Measurements from ENCODE around the gene MRAS.

MRAS gene

DNA sequence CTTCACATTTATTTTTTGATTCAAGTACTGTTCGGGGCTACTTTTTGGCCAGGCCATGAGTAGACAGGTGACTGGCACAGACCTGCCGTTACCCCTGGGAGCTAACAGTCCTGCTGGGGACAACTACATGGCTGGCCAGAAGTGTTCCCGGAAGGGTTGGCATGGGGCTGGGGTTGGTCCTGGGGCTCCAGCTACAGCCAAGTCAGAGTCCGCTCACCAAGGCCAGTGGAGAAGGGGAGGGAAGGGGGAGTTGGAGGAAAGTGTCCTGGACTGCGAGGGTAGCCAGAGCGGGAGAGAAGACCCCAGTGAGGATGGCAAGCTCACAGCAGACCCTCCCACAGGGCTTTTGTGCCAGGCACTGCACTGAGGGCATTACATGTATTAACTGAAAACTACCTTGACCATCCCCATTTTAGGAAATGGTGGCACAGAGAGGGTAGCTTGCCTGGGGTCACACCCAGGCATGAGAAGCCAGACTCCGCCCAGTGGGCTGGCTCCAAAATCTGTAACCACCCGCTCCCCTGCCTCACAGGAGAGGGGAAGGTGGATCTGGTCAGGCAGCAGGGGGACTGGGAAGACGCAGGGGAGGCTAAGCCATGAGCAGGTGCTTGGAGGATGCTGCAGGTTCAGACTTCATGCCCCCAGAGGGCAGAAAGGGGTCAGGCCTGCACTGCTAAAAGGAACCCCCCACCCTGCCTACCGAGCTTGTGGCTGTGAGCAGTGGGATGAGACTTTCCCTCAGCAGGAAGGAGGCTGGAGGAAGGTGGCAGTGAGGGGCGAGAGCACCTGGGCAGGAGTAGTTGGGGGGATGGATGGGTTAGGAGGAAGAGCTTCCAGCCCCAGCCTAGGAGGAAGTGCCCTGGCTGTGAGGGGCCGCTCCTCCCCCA is 47.7 kb downstream of the MRAS start:
- Histone ChIP-seq H3K27ac (ENCODE audit: poor library complexity, severe bottlenecking) (no peak overlapping the region), H3K9me3 (ENCODE audit: severe bottlenecking) (no peaks in the 10 kb centered on the region), H3K4me1 (ENCODE audit: insufficient read depth, poor library complexity, severe bottlenecking) (peaks cover under 1% of the 10 kb centered on the region), H3K4me3 (ENCODE audit: severe bottlenecking) (no peak overlapping the region), H3K27me3 (ENCODE audit: insufficient read depth, poor library complexity, severe bottlenecking) (no peaks in the 10 kb centered on the region), H3K36me3 (ENCODE audit: low read depth) (no peaks in the 10 kb centered on the region)
- no peak for DNase-seq (ENCODE audit: low spot score)
- TF ChIP-seq, protein P1, sequence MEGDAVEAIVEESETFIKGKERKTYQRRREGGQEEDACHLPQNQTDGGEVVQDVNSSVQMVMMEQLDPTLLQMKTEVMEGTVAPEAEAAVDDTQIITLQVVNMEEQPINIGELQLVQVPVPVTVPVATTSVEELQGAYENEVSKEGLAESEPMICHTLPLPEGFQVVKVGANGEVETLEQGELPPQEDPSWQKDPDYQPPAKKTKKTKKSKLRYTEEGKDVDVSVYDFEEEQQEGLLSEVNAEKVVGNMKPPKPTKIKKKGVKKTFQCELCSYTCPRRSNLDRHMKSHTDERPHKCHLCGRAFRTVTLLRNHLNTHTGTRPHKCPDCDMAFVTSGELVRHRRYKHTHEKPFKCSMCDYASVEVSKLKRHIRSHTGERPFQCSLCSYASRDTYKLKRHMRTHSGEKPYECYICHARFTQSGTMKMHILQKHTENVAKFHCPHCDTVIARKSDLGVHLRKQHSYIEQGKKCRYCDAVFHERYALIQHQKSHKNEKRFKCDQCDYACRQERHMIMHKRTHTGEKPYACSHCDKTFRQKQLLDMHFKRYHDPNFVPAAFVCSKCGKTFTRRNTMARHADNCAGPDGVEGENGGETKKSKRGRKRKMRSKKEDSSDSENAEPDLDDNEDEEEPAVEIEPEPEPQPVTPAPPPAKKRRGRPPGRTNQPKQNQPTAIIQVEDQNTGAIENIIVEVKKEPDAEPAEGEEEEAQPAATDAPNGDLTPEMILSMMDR (IDR thresholded peaks at IDR 0.05; ENCODE audit: poor library complexity, severe bottlenecking), result no peak
- ATAC-seq (ENCODE audit: low read depth), result no peak

GRCh38 chr3:138396752-138397410 is 48.5 kb downstream of the MRAS start:
- no peaks in the 10 kb centered on the region for H3K36me3 ChIP-seq (ENCODE audit: low read depth)
- ATAC-seq (ENCODE audit: low read depth), result no peak
- no peak overlapping the region for H3K4me3 ChIP-seq (ENCODE audit: severe bottlenecking)
- TF ChIP-seq, protein P1 (IDR thresholded peaks at IDR 0.05; ENCODE audit: poor library complexity, severe bottlenecking), result no peak
- H3K4me1 ChIP-seq (ENCODE audit: insufficient read depth, poor library complexity, severe bottlenecking), result no peaks in the 10 kb centered on the region
- no peaks in the 10 kb centered on the region for H3K27me3 ChIP-seq (ENCODE audit: insufficient read depth, poor library complexity, severe bottlenecking)
- no peaks in the 10 kb centered on the region for H3K9me3 ChIP-seq (ENCODE audit: severe bottlenecking)
- H3K27ac ChIP-seq (ENCODE audit: poor library complexity, severe bottlenecking), result no peak overlapping the region
- DNase-seq (ENCODE audit: low spot score), result no peak

DNA sequence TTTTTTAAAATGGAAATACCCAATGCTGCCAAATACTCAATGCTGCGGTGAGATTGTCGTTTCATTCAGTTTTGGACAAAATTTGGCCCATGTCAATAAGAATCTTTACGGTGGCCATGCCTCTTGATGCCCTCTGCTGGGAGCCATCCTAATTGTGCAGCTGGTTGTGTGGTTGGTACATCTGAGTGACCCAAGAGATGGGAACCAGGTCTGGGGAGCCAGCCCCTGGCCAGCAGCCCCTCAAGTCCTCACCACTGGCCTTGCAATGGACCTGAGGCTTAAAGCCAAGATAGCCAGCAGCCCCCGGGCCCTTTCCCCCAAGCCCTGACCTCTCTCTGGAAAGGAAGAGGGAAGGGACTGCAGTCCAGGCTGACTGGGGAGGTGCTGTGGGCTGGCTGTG is 49.6 kb downstream of the MRAS start:
- ATAC-seq (ENCODE audit: low read depth), result no peak
- no peak overlapping the region for H3K4me3 ChIP-seq (ENCODE audit: severe bottlenecking)
- no peaks in the 10 kb centered on the region for H3K9me3 ChIP-seq (ENCODE audit: severe bottlenecking)
- no peaks in the 10 kb centered on the region for H3K4me1 ChIP-seq (ENCODE audit: insufficient read depth, poor library complexity, severe bottlenecking)
- no peak for DNase-seq (ENCODE audit: low spot score)
- no peaks in the 10 kb centered on the region for H3K27me3 ChIP-seq (ENCODE audit: insufficient read depth, poor library complexity, severe bottlenecking)
- H3K36me3 ChIP-seq (ENCODE audit: low read depth), result no peaks in the 10 kb centered on the region
- TF ChIP-seq, protein P1 (IDR thresholded peaks at IDR 0.05; ENCODE audit: poor library complexity, severe bottlenecking), result peak; percentile 43
- no peak overlapping the region for H3K27ac ChIP-seq (ENCODE audit: poor library complexity, severe bottlenecking)

DNA sequence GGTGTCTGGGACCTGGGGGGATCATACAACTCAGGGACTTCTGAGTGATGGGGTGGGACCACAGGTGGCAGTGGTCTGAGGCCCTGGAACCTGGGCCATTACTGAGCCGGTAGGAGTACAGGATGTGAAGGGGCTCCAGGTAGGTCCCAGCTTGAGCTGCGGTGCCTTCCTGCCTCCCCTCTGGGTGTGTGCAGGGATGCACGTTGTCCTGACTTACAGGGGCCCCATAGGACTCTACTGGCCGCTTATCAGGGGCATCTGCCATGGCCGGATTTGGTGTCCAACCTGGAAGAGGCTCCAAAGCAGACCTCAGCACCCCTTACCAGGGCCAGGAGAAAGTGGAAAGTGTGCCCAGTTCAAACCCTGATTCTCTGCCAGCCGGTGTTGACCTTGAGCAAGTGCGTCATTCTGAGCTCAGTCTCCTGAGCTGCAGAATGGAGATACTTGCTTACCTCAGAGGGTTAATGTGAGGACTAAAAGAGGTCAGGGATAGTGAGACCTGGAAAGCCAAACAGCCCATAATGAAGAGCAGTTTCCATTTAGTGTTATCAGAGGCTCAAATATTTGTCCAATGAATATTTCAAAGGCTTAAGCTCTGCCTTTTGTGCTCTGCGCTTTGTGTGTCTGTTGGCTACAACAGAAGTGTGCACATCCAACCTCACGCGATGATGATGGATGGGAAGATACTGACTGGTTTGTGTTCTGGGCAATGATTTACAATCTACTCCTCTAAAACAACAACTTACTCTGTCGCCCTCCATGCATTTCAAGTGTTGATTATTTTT is 50.6 kb downstream of the MRAS start:
- DNase-seq (ENCODE audit: low spot score) (no peak), ATAC-seq (ENCODE audit: low read depth) (no peak)
- Histone ChIP-seq H3K4me3 (ENCODE audit: severe bottlenecking) (no peak overlapping the region), H3K27ac (ENCODE audit: poor library complexity, severe bottlenecking) (no peak overlapping the region), H3K4me1 (ENCODE audit: insufficient read depth, poor library complexity, severe bottlenecking) (no peaks in the 10 kb centered on the region), H3K36me3 (ENCODE audit: low read depth) (no peaks in the 10 kb centered on the region), H3K27me3 (ENCODE audit: insufficient read depth, poor library complexity, severe bottlenecking) (no peaks in the 10 kb centered on the region), H3K9me3 (ENCODE audit: severe bottlenecking) (no peaks in the 10 kb centered on the region)
- TF ChIP-seq, protein P1 (IDR thresholded peaks at IDR 0.05; ENCODE audit: poor library complexity, severe bottlenecking), result no peak
